ENCODE measurements around the gene GALNT2.

Gene GALNT2

DNA sequence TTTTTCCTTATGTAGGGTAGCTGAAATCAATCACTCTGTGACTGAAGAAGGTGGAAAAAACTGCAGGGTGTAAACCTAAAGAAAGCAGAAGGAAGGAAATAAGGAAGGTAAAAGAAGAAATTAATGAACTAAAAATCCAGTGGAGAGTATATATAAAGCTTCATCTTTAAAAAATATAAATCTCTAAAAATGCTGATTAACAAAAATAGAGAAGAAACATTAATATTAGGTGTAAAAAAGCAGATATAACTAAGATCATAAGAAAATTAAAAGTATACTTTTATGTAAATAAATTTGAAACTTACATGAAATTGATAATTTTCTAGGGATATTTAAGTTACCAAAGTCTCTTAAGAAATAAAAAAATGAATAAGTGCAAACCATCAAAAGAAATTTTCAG, 159.8 kb downstream of the GALNT2 start:
- Histone ChIP-seq H3K4me1 (ENCODE audit: control insufficient read depth, insufficient read depth, low read length) (peaks cover 26% of the 10 kb centered on the region), H3K27ac (ENCODE audit: low read length) (no peak overlapping the region), H3K27me3 (ENCODE audit: control insufficient read depth in 1 of 2, insufficient read depth in 2 of 2, low read length in 2 of 2) (no peaks in the 10 kb centered on the region), H3K36me3 (ENCODE audit: control insufficient read depth in 2 of 2, insufficient read depth in 2 of 2, low read length in 2 of 2) (no peaks in the 10 kb centered on the region), H3K4me3 (ENCODE audit: low read length in 2 of 2) (no peak overlapping the region), H3K9me3 (ENCODE audit: control insufficient read depth in 2 of 2, low read length in 2 of 2) (no peaks in the 10 kb centered on the region), H3K9ac (ENCODE audit: low read length in 2 of 2) (no peak overlapping the region)

DNA sequence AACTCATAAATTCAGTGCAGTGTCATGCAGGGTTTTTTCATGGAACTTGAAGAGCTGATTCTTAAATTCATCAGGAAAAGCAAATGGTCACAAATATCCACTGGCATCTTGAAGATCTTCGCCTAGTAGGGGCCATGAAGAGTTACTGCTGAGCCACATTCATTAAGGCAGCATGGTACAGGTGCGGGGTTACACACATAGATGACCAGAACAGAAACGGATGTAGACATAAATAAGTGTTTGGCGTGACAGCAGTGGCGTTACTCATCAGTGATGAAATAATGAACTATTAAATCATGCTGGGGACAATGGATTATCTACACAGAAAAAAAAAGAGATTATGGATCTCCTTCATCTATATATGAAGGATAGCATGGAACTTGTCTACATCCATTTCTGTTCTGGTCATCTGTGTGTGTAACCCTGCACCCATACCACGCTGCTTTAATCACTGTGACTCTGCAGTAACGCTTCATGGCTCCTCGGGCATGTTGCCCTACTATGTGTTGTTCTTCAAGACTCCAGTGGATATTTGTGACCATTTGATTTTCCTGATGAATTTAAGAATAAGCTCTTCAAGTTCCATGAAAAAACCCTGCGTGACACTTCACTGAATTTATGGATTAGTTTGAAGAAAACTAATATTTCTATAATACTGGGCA, 161.3 kb downstream of the GALNT2 start:
- no peaks in the 10 kb centered on the region for H3K36me3 ChIP-seq (ENCODE audit: control insufficient read depth in 2 of 2, insufficient read depth in 2 of 2, low read length in 2 of 2)
- H3K27me3 ChIP-seq (ENCODE audit: control insufficient read depth in 1 of 2, insufficient read depth in 2 of 2, low read length in 2 of 2): no peaks in the 10 kb centered on the region
- H3K4me3 ChIP-seq (ENCODE audit: low read length in 2 of 2): no peak overlapping the region
- H3K27ac ChIP-seq (ENCODE audit: low read length): no peak overlapping the region
- peaks cover 26% of the 10 kb centered on the region for H3K4me1 ChIP-seq (ENCODE audit: control insufficient read depth, insufficient read depth, low read length)
- H3K9me3 ChIP-seq (ENCODE audit: control insufficient read depth in 2 of 2, low read length in 2 of 2): no peaks in the 10 kb centered on the region
- no peak overlapping the region for H3K9ac ChIP-seq (ENCODE audit: low read length in 2 of 2)

- Histone ChIP-seq H3K9me3 (ENCODE audit: control insufficient read depth in 2 of 2, low read length in 2 of 2) (no peaks in the 10 kb centered on the region), H3K4me1 (ENCODE audit: control insufficient read depth, insufficient read depth, low read length) (peaks cover 13% of the 10 kb centered on the region), H3K27me3 (ENCODE audit: control insufficient read depth in 1 of 2, insufficient read depth in 2 of 2, low read length in 2 of 2) (no peaks in the 10 kb centered on the region), H3K4me3 (ENCODE audit: low read length in 2 of 2) (peak overlapping the region in 1 of 2 donors; percentile 29), H3K36me3 (ENCODE audit: control insufficient read depth in 2 of 2, insufficient read depth in 2 of 2, low read length in 2 of 2) (no peaks in the 10 kb centered on the region), H3K9ac (ENCODE audit: low read length in 2 of 2) (no peak overlapping the region), H3K27ac (ENCODE audit: low read length) (no peak overlapping the region)
These were observed 163.2 kb downstream of the GALNT2 start for GRCh38 chr1:230230273-230230672.

DNA sequence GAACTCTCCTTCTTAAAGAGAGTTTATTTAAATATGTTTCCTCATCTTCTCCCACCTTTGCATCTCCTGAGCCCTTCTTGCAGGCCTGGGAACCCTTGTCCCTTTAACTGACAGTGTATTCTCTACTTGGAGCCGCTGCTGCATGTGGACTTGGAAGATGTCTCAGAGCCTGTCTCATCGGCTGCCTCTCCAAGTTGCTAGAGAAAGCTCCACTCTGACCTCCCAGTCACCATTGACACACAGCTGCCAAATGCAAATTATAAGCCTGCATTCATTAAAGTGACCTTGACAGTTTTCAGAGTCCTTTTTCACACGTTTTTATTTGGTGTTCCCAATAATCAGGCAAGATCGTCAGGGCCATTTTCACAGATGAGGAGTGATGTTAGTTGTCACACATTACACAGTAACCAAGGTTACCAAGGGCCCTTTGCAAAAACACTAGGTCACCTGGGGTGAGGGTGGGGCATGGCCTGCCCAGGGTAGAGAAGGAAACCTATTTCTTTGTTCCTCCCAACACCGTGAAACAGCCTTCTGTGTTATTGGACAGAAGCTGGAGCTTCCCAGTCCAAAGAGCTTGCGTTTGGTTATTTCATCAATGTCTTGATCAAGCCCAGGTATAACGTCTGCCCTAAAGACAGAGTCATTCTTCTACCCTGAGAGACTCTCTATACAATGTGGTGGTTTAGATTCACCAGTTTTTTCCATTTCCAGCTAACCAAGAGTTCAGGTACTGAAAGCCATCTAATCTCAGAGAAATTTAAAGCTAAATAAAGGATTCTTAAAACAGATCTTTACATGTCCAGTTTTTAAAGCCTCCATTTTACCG, 164.1 kb downstream of the GALNT2 start:
- no peak overlapping the region for H3K9ac ChIP-seq (ENCODE audit: low read length in 2 of 2)

DNA sequence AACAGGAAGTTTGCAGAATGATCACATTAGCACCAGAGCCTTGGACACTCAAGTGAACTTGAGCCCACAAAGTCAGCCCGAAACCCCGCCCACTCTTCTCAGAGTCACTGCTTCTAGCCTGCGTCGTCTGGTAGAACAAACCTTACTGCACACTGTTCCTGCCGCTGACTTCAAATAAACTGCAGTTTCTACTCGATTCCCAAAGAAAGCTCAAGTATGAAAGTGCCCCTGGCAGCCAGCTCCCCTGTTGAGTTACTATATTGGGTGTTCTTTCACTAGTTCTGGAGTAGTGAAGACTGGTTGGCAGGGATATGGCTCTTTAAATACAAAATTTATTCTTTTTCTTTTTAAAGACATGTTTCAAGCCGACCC, 164.7 kb downstream of the GALNT2 start:
- no peaks in the 10 kb centered on the region for H3K9me3 ChIP-seq (ENCODE audit: control insufficient read depth in 2 of 2, low read length in 2 of 2)
- H3K36me3 ChIP-seq (ENCODE audit: control insufficient read depth in 2 of 2, insufficient read depth in 2 of 2, low read length in 2 of 2): peaks cover 4 to 7% of the 10 kb centered on the region in 2 donors
- H3K4me1 ChIP-seq (ENCODE audit: control insufficient read depth, insufficient read depth, low read length): peaks cover 12% of the 10 kb centered on the region
- H3K27me3 ChIP-seq (ENCODE audit: control insufficient read depth in 1 of 2, insufficient read depth in 2 of 2, low read length in 2 of 2): no peaks in the 10 kb centered on the region
- H3K9ac ChIP-seq (ENCODE audit: low read length in 2 of 2): no peak overlapping the region
- H3K27ac ChIP-seq (ENCODE audit: low read length): no peak overlapping the region
- H3K4me3 ChIP-seq (ENCODE audit: low read length in 2 of 2): peak overlapping the region in 1 of 2 donors; percentile 20

More for the DNA sequence above, 164.1 kb downstream of the GALNT2 start:
- H3K4me1 ChIP-seq (ENCODE audit: control insufficient read depth, insufficient read depth, low read length): peaks cover 12% of the 10 kb centered on the region
- H3K27me3 ChIP-seq (ENCODE audit: control insufficient read depth in 1 of 2, insufficient read depth in 2 of 2, low read length in 2 of 2): no peaks in the 10 kb centered on the region
- H3K36me3 ChIP-seq (ENCODE audit: control insufficient read depth in 2 of 2, insufficient read depth in 2 of 2, low read length in 2 of 2): peaks cover 2 to 4% of the 10 kb centered on the region in 2 donors
- H3K9me3 ChIP-seq (ENCODE audit: control insufficient read depth in 2 of 2, low read length in 2 of 2): no peaks in the 10 kb centered on the region
- no peak overlapping the region for H3K27ac ChIP-seq (ENCODE audit: low read length)
- H3K4me3 ChIP-seq (ENCODE audit: low read length in 2 of 2): peak overlapping the region; percentile 16 to 39

GRCh38 chr1:230232371-230232771, 165.3 kb downstream of the GALNT2 start:
- Histone ChIP-seq H3K4me3 (ENCODE audit: low read length in 2 of 2) (peak overlapping the region in 1 of 2 donors; percentile 30), H3K9ac (ENCODE audit: low read length in 2 of 2) (no peak overlapping the region), H3K9me3 (ENCODE audit: control insufficient read depth in 2 of 2, low read length in 2 of 2) (no peaks in the 10 kb centered on the region), H3K36me3 (ENCODE audit: control insufficient read depth in 2 of 2, insufficient read depth in 2 of 2, low read length in 2 of 2) (peaks cover 8 to 11% of the 10 kb centered on the region in 2 donors), H3K4me1 (ENCODE audit: control insufficient read depth, insufficient read depth, low read length) (peaks cover 12% of the 10 kb centered on the region), H3K27me3 (ENCODE audit: control insufficient read depth in 1 of 2, insufficient read depth in 2 of 2, low read length in 2 of 2) (no peaks in the 10 kb centered on the region), H3K27ac (ENCODE audit: low read length) (no peak overlapping the region)

GRCh38 chr1:230233786-230234185, 166.7 kb downstream of the GALNT2 start:
- H3K9me3 ChIP-seq (ENCODE audit: control insufficient read depth in 2 of 2, low read length in 2 of 2): no peaks in the 10 kb centered on the region
- H3K27ac ChIP-seq (ENCODE audit: low read length): no peak overlapping the region
- H3K4me1 ChIP-seq (ENCODE audit: control insufficient read depth, insufficient read depth, low read length): peaks cover 12% of the 10 kb centered on the region
- peaks cover 9 to 19% of the 10 kb centered on the region in 2 donors for H3K36me3 ChIP-seq (ENCODE audit: control insufficient read depth in 2 of 2, insufficient read depth in 2 of 2, low read length in 2 of 2)
- H3K27me3 ChIP-seq (ENCODE audit: control insufficient read depth in 1 of 2, insufficient read depth in 2 of 2, low read length in 2 of 2): no peaks in the 10 kb centered on the region
- H3K9ac ChIP-seq (ENCODE audit: low read length in 2 of 2): no peak overlapping the region
- no peak overlapping the region for H3K4me3 ChIP-seq (ENCODE audit: low read length in 2 of 2)

DNA sequence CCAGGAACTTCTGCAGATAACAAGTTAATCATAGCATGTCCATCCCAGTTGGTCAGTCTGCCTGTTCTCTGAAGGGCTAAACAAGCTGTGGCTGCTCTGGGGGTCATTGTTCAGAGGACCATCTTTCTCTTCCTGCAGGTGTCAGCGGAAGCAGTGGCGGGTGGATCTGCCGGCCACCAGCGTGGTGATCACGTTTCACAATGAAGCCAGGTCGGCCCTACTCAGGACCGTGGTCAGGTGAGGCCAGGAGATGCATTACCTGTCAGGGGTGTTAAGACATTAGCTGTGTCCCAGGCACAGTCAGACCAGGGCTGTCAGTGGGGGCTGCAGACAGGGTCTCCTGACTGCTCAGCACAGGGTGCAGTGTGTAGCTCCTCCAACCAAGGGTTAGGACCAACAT, 168.8 kb downstream of the GALNT2 start:
- H3K4me1 ChIP-seq (ENCODE audit: control insufficient read depth, insufficient read depth, low read length): peaks cover under 1% of the 10 kb centered on the region
- H3K27ac ChIP-seq (ENCODE audit: low read length): no peak overlapping the region

GRCh38 chr1:230236301-230237008, 169.4 kb downstream of the GALNT2 start:
- no peaks in the 10 kb centered on the region for H3K27me3 ChIP-seq (ENCODE audit: control insufficient read depth in 1 of 2, insufficient read depth in 2 of 2, low read length in 2 of 2)
- H3K27ac ChIP-seq (ENCODE audit: low read length): no peak overlapping the region
- H3K9me3 ChIP-seq (ENCODE audit: control insufficient read depth in 2 of 2, low read length in 2 of 2): no peaks in the 10 kb centered on the region
- no peaks in the 10 kb centered on the region for H3K4me1 ChIP-seq (ENCODE audit: control insufficient read depth, insufficient read depth, low read length)
- no peak overlapping the region for H3K9ac ChIP-seq (ENCODE audit: low read length in 2 of 2)
- peaks cover 11 to 19% of the 10 kb centered on the region in 2 donors for H3K36me3 ChIP-seq (ENCODE audit: control insufficient read depth in 2 of 2, insufficient read depth in 2 of 2, low read length in 2 of 2)
- H3K4me3 ChIP-seq (ENCODE audit: low read length in 2 of 2): no peak overlapping the region

More for the DNA sequence above, 168.8 kb downstream of the GALNT2 start:
- Histone ChIP-seq H3K9me3 (ENCODE audit: control insufficient read depth in 2 of 2, low read length in 2 of 2) (no peaks in the 10 kb centered on the region), H3K9ac (ENCODE audit: low read length in 2 of 2) (no peak overlapping the region), H3K4me3 (ENCODE audit: low read length in 2 of 2) (no peak overlapping the region), H3K36me3 (ENCODE audit: control insufficient read depth in 2 of 2, insufficient read depth in 2 of 2, low read length in 2 of 2) (peaks cover 11 to 19% of the 10 kb centered on the region in 2 donors), H3K27me3 (ENCODE audit: control insufficient read depth in 1 of 2, insufficient read depth in 2 of 2, low read length in 2 of 2) (no peaks in the 10 kb centered on the region)

GRCh38 chr1:230237009-230237370, 170.0 kb downstream of the GALNT2 start:
- no peaks in the 10 kb centered on the region for H3K4me1 ChIP-seq (ENCODE audit: control insufficient read depth, insufficient read depth, low read length)
- no peak overlapping the region for H3K9ac ChIP-seq (ENCODE audit: low read length in 2 of 2)
- no peak overlapping the region for H3K4me3 ChIP-seq (ENCODE audit: low read length in 2 of 2)
- peaks cover 11 to 19% of the 10 kb centered on the region in 2 donors for H3K36me3 ChIP-seq (ENCODE audit: control insufficient read depth in 2 of 2, insufficient read depth in 2 of 2, low read length in 2 of 2)
- no peak overlapping the region for H3K27ac ChIP-seq (ENCODE audit: low read length)
- H3K9me3 ChIP-seq (ENCODE audit: control insufficient read depth in 2 of 2, low read length in 2 of 2): no peaks in the 10 kb centered on the region
- H3K27me3 ChIP-seq (ENCODE audit: control insufficient read depth in 1 of 2, insufficient read depth in 2 of 2, low read length in 2 of 2): no peaks in the 10 kb centered on the region

All from stomach smooth muscle (tissue), 2 donors.